Suppressor macrophage treated with lipopolysaccharide for 4 hours (primary cell): ENCODE measurements around the gene PANK3.
A peak's percentile ranks its signal among the peaks of the same experiment; 100 is the strongest.
"Not testable (repeated sequence)": the region's sequence is repeated elsewhere in the genome, so short reads cannot be mapped to it uniquely, and the experiment has no call there.

Source experiments
- DNase-seq: peaks from one replicate; pipeline ENCODE4 v3.0.0-alpha.2; 2020

Gene PANK3

DNA sequence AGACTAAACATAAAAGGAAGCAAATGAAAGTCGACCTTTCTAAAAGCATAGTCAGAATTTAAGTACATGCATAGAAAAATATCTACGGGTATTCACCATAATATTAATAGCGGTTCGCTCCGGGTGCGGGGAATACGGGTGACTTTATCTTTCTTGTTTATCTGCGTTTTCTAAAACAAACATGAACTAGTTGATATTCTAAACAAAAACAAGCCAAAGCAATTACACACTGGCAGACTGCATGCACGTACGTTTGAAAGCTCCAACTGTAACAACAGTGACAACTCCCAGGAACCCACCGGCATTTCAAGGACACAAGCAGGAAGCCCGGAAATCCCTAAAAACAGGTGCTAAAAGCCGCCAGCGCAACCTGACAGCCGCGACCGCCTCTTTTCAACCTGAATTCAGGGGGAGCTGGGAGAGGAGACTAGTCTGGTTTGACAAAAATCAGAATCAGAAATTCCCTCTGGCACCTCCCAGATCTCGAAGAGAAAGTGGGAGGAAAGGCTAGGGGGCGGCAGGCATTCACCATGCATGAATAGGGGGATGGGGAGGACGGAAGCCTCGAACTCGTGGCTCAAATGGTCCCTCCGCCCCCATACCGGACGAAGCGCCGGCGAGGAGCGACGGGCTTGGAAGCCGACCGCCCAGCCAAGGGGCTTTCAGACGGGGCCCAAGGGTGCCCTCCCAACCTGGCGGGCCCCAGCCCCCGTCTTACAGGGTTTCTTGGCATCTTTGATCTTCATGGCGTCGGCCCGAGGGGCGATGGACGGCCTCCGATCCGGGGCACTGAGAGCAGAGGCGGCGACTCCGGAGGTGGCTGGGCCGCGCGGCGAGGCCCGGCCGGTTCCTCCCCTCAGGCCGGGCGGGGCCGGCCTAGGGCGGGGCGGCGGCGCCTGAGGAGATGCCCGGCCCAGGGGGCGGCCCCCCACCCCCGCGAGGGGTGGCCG is at the start of gene PANK3:
TSS of gene PANK3 (minus strand) at position 831 of the 950 bp plus-strand sequence. CDS start at position 746, 85 bp downstream.
- peak; percentile 91 for DNase-seq

DNA sequence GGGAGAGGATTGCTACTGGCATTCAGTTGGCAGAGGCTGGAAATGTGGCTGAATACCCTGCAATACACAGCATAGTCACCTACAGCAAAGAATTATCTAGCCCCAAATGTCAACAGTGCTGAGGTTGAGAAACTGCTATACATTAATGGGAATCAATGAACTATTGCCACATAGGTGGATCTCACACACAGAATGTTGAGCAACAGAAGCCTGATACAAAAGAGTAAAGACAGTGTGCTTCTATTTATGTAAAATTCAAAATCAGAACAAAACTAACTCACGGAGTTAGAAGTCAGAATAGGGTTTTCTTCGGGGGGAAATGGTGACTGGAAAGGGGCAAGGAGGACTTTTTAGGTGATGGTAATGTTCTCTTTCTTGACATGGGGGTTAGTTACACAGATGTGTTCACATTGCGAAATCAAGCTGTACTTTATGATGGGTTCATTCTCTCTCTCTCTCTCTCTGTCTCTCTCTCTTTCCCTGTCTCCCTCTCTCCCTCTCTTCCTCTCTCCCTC is 45.7 kb upstream of the PANK3 start:
- DNase-seq, result no peak

- no peak for DNase-seq
Observed at GRCh38 chr5:168620807-168621206, 41.6 kb upstream of the PANK3 start.

DNA sequence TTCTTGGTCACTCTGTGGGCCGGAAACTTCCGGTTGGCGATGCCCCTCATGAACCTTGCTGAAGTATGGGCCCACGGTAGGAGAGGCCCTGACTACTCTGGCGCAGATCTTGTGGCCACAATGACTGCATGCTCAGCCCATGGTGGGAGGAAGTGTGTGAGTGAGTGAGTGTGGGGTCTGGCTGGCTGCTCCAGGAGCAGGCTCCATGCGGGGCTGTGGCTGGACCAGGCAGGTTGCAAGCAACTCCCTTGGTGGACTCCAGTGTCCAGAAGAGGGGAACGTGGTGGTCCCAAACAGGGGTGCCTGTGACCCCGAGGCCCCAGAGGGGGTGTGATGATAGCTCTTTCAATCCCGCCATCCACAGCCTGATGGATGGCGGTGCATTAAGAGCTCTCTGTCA is 35.5 kb upstream of the PANK3 start:
- DNase-seq, result no peak

DNA sequence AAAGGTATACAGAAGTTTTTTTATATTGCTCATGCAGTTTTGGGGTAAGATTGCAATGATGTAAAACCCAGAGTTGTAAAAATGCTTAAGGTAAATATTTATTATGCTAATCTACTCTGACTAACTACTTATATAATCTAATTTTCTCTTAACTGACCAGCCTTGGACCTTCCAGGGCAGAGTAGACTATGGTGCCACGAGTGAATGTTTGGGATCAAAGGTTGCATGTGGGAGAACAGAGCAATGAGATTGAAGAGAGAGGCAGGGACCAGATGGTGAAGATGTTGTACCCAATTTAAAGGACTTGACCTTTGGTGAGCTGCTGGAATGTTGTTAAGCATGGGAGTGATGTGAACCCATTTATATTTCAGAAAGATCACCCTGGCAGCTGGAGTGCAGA is 34.8 kb upstream of the PANK3 start:
- no peak for DNase-seq

- no peak for DNase-seq
Observed at GRCh38 chr5:168613396-168613795, 34.2 kb upstream of the PANK3 start.

- peak; percentile 5 for DNase-seq
Observed at GRCh38 chr5:168612996-168613395, 33.8 kb upstream of the PANK3 start.

GRCh38 chr5:168612123-168612522 is 33.0 kb upstream of the PANK3 start:
- no peak for DNase-seq

- no peak for DNase-seq
Observed at GRCh38 chr5:168611165-168611564, 32.0 kb upstream of the PANK3 start.

GRCh38 chr5:168609806-168610482 is 30.8 kb upstream of the PANK3 start:
- DNase-seq, result no peak

DNA sequence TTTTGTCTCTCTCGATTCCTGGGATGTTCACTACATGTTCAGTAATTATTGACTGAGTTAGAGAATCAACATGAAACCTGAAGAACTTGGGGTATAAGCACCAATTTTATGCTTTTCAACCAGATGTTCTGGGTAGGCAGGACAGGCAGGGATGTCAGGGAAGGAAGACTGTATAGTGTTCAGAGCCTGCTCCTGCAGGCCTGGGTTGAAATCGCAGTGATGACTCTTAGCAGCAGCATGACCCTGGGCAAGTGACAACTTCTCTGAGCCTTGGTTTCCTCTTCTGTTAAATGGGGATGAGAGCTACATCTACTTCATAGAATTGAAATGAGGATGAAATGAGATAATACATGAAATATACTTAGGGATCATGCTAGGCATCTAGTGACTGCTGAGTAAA is 29.7 kb upstream of the PANK3 start:
- DNase-seq, result no peak

- no peak for DNase-seq
Observed at GRCh38 chr5:168608386-168608785, 29.2 kb upstream of the PANK3 start.

GRCh38 chr5:168607946-168608345 is 28.8 kb upstream of the PANK3 start:
- DNase-seq, result no peak

DNA sequence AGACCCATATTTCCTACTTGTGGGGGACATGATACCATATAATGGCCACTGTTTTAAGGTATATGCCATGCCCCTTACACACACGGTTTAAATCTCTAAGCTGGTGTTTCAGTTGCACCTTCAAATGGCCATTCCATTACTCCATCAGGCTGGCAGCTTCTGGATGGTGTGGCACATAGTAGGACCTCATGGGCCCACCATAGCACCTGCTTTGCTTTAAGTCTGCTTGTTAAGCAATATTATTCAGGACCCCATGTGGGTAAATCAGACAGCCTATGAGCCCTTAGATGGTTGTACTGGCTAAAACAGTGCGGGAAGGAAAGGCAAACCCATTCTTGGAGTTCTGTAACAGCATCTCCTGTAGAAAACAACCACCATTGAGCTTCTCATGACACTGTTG is 27.4 kb upstream of the PANK3 start:
- DNase-seq, result no peak

DNA sequence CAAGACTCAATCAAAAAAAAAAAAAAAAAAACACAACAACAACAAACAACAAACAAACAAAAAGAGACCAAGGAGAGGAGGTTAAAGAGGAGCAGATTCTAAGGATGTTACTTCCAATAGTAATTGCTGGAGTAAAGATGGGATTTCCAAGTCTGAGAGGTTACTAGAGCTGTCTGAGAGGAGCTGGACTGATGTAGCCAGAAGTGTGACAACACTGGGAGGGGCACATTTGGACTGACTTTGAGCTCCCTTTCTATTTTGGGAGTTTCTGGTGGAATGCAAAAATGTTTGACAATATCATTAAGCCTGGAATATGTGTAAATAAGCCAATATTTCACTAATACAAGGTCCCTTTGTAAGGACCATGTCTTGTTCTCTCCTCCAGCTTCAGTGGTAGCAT is 25.3 kb upstream of the PANK3 start:
- no peak for DNase-seq

GRCh38 chr5:168603746-168604145 is 24.6 kb upstream of the PANK3 start:
- no peak for DNase-seq

DNA sequence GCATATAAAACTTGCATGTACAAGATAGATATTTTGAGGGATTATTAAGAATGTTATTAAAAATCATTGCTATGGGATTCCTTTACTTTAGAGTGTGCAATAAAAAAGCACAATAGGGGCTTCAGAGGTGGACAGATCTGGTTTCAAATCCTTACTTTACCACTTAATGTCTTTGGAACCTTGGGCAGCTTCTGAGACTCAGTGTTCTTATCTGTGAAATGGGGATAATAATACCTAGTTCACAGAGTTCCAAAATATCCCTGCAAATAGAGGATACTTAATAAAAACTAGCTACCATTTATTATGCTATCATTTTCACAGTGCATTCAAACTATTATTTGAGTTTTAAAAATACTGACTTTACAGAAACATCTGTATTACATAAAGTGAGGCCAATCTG is 23.3 kb upstream of the PANK3 start:
- no peak for DNase-seq

DNA sequence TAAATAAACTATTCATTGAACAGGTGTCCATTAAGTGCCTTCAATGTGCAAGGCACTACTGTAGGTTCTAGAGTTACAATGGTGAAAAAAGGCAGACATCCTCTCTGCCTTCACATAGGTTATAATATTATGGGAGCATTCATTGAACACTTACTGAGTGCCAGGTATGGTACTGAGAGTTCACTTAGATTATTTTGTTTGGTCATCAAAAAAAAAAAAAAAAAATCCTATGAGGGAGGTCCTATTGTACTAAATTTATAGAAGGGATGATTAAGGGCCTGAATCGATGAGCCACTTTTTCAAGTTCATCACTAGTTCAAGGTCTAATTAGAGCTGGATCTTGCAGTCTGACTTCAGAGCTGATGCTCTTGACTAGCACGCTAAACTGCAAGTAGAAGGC is 22.8 kb upstream of the PANK3 start:
- DNase-seq, result no peak

GRCh38 chr5:168600409-168600808 is 21.2 kb upstream of the PANK3 start:
- no peak for DNase-seq

DNA sequence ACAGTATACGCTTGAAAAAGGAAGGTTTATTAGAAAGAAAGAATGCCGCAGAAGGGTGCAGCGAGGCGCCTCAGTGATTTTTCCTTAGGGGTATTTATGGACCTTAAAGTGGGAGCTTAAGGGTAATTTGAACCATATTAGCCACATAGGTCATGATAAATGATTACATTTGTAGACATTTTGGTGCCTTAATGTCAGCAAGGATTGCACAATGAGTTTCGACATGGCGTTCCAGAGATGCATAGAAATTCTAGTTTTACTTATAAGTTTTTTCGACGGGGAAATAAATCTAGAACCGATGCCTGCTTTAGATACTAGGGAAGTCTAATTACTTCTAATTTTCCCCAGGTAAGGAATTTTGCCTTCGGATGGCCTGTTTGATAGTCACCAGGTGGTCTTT is 20.7 kb upstream of the PANK3 start:
- DNase-seq, result no peak

DNA sequence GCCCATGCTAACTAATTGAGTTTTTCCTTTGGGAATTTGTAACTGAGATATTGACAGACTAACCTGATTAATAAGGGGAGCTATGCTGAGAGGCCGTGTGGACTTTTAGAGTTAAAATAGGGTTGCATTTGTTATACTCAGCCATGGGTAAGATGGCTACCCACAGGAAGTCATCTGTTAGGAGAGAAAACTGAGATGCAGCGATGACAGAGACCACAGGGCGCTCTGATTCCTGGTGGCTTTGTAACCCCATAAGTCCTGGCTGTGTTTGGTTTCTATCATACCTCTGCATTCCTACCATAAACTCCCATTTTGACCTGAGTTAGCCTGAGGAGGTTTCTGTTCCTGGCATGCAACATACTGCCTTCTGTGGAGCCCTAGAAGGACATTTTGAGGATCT is 19.5 kb upstream of the PANK3 start:
- DNase-seq, result no peak

GRCh38 chr5:168596927-168597326 is 17.8 kb upstream of the PANK3 start:
- no peak for DNase-seq

DNA sequence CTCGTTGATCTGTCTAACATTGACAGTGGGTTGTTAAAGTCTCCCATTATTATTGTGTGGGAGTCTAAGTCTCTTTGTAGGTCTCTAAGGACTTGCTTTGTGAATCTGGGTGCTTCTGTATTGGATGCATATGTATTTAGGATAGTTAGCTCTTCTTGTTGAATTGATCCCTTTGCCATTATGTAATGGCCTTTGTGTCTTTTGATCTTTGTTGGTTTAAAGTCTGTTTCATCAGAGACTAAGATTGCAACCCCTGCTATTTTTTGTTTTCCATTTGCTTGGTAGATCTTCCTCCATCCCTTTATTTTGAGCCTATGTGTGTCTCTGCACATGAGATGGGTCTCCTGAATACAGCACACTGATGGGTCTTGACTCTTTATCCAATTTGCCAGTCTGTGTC is 17.0 kb upstream of the PANK3 start:
- not testable (repeated sequence) for DNase-seq

DNA sequence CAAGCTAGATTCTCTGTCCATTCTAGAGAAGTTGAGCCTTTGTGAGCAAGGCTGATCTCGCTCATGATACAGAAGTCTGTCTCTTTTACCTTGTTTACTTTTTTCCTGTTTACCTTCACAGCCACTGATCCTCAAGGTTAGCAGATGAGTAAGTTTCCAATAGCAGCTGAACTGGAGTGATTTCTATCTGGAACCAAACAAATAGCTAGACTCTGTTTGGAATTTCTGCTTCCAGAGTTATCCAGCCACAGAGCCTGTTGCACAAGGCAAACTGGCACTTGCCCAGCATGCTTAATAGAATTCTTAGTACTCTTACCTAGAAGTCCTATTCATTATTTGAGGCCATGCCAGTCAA is 12.8 kb upstream of the PANK3 start:
- DNase-seq, result no peak
